ENCODE results near the gene HLX. TPM values are rescaled to one million over a fixed set of nuclear protein-coding genes. Genes with fewer than 3 reads are reported as not detected.

HLX gene, protein sequence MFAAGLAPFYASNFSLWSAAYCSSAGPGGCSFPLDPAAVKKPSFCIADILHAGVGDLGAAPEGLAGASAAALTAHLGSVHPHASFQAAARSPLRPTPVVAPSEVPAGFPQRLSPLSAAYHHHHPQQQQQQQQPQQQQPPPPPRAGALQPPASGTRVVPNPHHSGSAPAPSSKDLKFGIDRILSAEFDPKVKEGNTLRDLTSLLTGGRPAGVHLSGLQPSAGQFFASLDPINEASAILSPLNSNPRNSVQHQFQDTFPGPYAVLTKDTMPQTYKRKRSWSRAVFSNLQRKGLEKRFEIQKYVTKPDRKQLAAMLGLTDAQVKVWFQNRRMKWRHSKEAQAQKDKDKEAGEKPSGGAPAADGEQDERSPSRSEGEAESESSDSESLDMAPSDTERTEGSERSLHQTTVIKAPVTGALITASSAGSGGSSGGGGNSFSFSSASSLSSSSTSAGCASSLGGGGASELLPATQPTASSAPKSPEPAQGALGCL
- total RNA-seq (2016; rRNA removed; fragmentation: Illumina TruSeq; extraction: Trizol) (0.06 and 0.35 TPM in 2 replicates), polyA plus RNA-seq (2011; rRNA removed) (0.20 and 0.30 TPM in 2 replicates), polyA minus RNA-seq (2011; rRNA and poly(A)+ RNA removed; ENCODE audit: low replicate concordance) (0.08 and 1.8 TPM in 2 replicates), Bru-seq, nascent RNA (percentile 31 among the genes with signal in this experiment), BruChase-seq, experiment 1, labeled RNA remaining after a 6-hour chase (percentile 42 among the genes with signal in this experiment), BruChase-seq, experiment 2, labeled RNA remaining after a 2-hour chase (percentile 38 among the genes with signal in this experiment)
- 0.18 and 0.20 TPM in 2 replicates for total RNA-seq (2016; cell fraction: cytosol; rRNA removed; fragmentation: Illumina TruSeq; extraction: Trizol; ENCODE audit: low read depth)
- total RNA-seq (2016; cell fraction: insoluble cytoplasmic fraction; rRNA removed; fragmentation: Illumina TruSeq; extraction: Trizol) = 0.40 and 0.54 TPM in 2 replicates
- total RNA-seq (2016; cell fraction: membrane; rRNA removed; fragmentation: Illumina TruSeq; extraction: Trizol) = 0.31 and 0.40 TPM in 2 replicates
- 0.78 and 1.2 TPM in 2 replicates for total RNA-seq (2016; cell fraction: nucleus; rRNA removed; fragmentation: Illumina TruSeq; extraction: Trizol)
- 0.04 and 0.28 TPM in 2 replicates for polyA plus RNA-seq (2011; cell fraction: cytosol; rRNA removed)
- polyA plus RNA-seq (2011; cell fraction: nucleus; rRNA removed) = 0.66 and 0.69 TPM in 2 replicates
- polyA plus RNA-seq (2012) = 0.16 and 0.17 TPM in 2 replicates
- 0.43 and 0.58 TPM in 2 replicates for polyA plus RNA-seq (2016; cell fraction: cytosol; fragmentation: Illumina TruSeq; extraction: Trizol; ENCODE audit: low read depth)
- polyA plus RNA-seq (2016; cell fraction: insoluble cytoplasmic fraction; fragmentation: Illumina TruSeq; extraction: Trizol; ENCODE audit: low read depth) = 0.22 and 0.24 TPM in 2 replicates
- polyA plus RNA-seq (2016; cell fraction: membrane; fragmentation: Illumina TruSeq; extraction: Trizol; ENCODE audit: low read depth) = 0.40 TPM in 2 replicates
- polyA plus RNA-seq (2016; cell fraction: nucleus; fragmentation: Illumina TruSeq; extraction: Trizol; ENCODE audit: insufficient read depth, low read depth) = 3.1 and 4.9 TPM in 2 replicates
- not detected in 2 replicates for polyA minus RNA-seq (2011; cell fraction: cytosol; rRNA and poly(A)+ RNA removed)
- polyA minus RNA-seq (2011; cell fraction: nucleus; rRNA and poly(A)+ RNA removed) = 0.25 and 0.90 TPM in 2 replicates
- long read RNA-seq, experiment 1, partial matches to known transcripts = 0 of 1 reads
- long read RNA-seq, experiment 1, other reads (novel, unspliced or antisense) = 0 of 1 reads
- long read RNA-seq, experiment 2, partial matches to known transcripts = 2 of 2 reads
- long read RNA-seq, experiment 2, other reads (novel, unspliced or antisense) = 0 of 2 reads

DNA sequence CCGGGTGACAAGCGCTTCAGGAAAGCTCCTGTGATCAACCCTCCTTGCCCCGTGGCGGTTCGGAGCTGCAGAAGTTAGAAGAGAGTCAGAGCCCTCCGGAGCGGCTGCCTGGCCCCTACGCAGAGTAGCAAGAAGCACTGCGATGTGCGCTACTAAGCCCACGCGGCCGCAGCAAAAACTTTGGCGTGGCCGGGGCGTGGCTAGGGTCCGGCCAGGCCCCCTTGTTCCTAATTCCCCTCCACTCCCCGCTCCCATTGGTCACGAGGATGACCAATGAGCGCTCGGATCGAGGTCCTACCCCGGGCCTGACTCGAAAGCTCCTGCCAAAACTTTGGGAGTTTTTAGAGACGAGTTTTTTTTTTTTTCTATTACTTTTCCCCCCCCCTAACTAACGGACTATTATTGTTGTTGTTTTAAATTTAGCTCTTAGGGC is at the start of gene HLX:
HLX (plus strand) TSS at position 368 of the 433 bp plus-strand sequence. CDS start 415 bp downstream, outside the sequence.
- peak within 1 kb of the TSS; percentile 46; the same call in 1 of the 2 replicates for H3K9ac ChIP-seq (ENCODE audit: insufficient read depth, low read depth, low read length)
- FAIRE-seq (no peak), DNase-seq (ENCODE audit: low spot score) (no peak), ATAC-seq (peak; percentile 67)
- H3K27ac ChIP-seq (ENCODE audit: extremely low read length, insufficient read depth, low read length) = no peak within 1 kb of the TSS
- 31% methylated on average over 12 of the region's 26 CpGs for WGBS (ENCODE audit: low lambda C conversion rate)
- in situ Hi-C loops (cut with HindIII; ENCODE audit: extremely low pct_ligation_motif_present, low pct_unique_long_range_greater_than_20kb) = no loop called here
- CTCF ChIA-PET (ENCODE audit: low intra/inter-chr PET ratio, low total read pairs) = no interaction called here
- H2AFZ ChIP-seq (ENCODE audit: low read length) = no peak within 1 kb of the TSS
- H3K4me1 ChIP-seq (ENCODE audit: insufficient read depth, low read length) = peaks cover 15% of the 10 kb centered on the region
- H4K20me1 ChIP-seq (ENCODE audit: insufficient read depth, low read length) = no peaks in the 10 kb centered on the region
- peak within 1 kb of the TSS; percentile 50 to 70 (median 63); a peak in 4 of 6 replicates for H3K4me3 ChIP-seq (replicated peaks in 1 of 3; ENCODE audit: insufficient read depth in 1 of 3, low read depth in 2 of 3, low read length in 3 of 3)
- peaks cover 0 to 11% of the 10 kb centered on the region in 2 experiments; a peak in 1 of 5 replicates for H3K27me3 ChIP-seq (ENCODE audit: control insufficient read depth in 1 of 2, insufficient read depth in 2 of 2, low read length in 2 of 2)
- peak within 1 kb of the TSS; percentile 65 for H3K4me2 ChIP-seq (ENCODE audit: low read depth, low read length)
- no TSS peak for BruUV-seq (replicated peaks)
- POLR2A ChIA-PET = no interaction called here
- H3K36me3 ChIP-seq (replicated peaks in 1 of 2; ENCODE audit: control insufficient read depth in 1 of 2, insufficient read depth in 2 of 2, low read length in 2 of 2) = no peaks in the 10 kb centered on the region
- no peaks in the 10 kb centered on the region for H3K79me2 ChIP-seq (ENCODE audit: insufficient read depth, low read length)
- H3K9me3 ChIP-seq (ENCODE audit: low read length) = no peaks in the 10 kb centered on the region
- intact Hi-C loops (cut with micrococcal nuclease; ENCODE audit: unreplicated experiment) = loop anchor here (10.0 kb wide), 1 partner anchor 106 kb away; no protein-coding TSS in a partner anchor
- TF ChIP-seq FOXM1 (CRISPR knock-in tag; IDR thresholded peaks at IDR 0.05) (no peak), NFKB2 (CRISPR knock-in tag; IDR thresholded peaks at IDR 0.05; ENCODE audit: borderline replicate concordance) (no peak), NFYB (CRISPR knock-in tag; IDR thresholded peaks at IDR 0.05) (peak; percentile 17; the same call in 1 of the 2 replicates), PCBP1 (IDR thresholded peaks at IDR 0.05; ENCODE audit: borderline replicate concordance, low read depth, low read length) (no peak), GFI1 (CRISPR knock-in tag; IDR thresholded peaks at IDR 0.05; ENCODE audit: borderline replicate concordance) (no peak), PPARG (CRISPR knock-in tag; conservative IDR thresholded peaks at IDR 0.05) (no peak), ZNF781 (CRISPR knock-in tag; IDR thresholded peaks at IDR 0.05; ENCODE audit: borderline replicate concordance, not compliant biosample characterization) (no peak), HNRNPK (IDR thresholded peaks at IDR 0.05; ENCODE audit: low read depth, low read length, poor library complexity, severe bottlenecking) (no peak), FOXP1 (IDR thresholded peaks at IDR 0.05) (no peak), FOXP1 (CRISPR knock-in tag; IDR thresholded peaks at IDR 0.05) (no peak), SRSF4 (IDR thresholded peaks at IDR 0.05; ENCODE audit: low read depth, low read length, poor library complexity, severe bottlenecking) (no peak)
- TF ChIP-seq, protein P1, sequence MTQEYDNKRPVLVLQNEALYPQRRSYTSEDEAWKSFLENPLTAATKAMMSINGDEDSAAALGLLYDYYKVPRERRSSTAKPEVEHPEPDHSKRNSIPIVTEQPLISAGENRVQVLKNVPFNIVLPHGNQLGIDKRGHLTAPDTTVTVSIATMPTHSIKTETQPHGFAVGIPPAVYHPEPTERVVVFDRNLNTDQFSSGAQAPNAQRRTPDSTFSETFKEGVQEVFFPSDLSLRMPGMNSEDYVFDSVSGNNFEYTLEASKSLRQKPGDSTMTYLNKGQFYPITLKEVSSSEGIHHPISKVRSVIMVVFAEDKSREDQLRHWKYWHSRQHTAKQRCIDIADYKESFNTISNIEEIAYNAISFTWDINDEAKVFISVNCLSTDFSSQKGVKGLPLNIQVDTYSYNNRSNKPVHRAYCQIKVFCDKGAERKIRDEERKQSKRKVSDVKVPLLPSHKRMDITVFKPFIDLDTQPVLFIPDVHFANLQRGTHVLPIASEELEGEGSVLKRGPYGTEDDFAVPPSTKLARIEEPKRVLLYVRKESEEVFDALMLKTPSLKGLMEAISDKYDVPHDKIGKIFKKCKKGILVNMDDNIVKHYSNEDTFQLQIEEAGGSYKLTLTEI (CRISPR knock-in tag; conservative IDR thresholded peaks at IDR 0.05) = no peak
- TF ChIP-seq, protein P2, sequence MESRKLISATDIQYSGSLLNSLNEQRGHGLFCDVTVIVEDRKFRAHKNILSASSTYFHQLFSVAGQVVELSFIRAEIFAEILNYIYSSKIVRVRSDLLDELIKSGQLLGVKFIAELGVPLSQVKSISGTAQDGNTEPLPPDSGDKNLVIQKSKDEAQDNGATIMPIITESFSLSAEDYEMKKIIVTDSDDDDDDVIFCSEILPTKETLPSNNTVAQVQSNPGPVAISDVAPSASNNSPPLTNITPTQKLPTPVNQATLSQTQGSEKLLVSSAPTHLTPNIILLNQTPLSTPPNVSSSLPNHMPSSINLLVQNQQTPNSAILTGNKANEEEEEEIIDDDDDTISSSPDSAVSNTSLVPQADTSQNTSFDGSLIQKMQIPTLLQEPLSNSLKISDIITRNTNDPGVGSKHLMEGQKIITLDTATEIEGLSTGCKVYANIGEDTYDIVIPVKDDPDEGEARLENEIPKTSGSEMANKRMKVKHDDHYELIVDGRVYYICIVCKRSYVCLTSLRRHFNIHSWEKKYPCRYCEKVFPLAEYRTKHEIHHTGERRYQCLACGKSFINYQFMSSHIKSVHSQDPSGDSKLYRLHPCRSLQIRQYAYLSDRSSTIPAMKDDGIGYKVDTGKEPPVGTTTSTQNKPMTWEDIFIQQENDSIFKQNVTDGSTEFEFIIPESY (CRISPR knock-in tag; IDR thresholded peaks at IDR 0.05) = peak; percentile 40; the same call in 1 of the 2 replicates

Measured in HepG2 (cell line).